Measurements from ENCODE around the gene MYO1F.
A peak's percentile ranks its signal among the peaks of the same experiment; 100 is the strongest.

MYO1F gene

DNA sequence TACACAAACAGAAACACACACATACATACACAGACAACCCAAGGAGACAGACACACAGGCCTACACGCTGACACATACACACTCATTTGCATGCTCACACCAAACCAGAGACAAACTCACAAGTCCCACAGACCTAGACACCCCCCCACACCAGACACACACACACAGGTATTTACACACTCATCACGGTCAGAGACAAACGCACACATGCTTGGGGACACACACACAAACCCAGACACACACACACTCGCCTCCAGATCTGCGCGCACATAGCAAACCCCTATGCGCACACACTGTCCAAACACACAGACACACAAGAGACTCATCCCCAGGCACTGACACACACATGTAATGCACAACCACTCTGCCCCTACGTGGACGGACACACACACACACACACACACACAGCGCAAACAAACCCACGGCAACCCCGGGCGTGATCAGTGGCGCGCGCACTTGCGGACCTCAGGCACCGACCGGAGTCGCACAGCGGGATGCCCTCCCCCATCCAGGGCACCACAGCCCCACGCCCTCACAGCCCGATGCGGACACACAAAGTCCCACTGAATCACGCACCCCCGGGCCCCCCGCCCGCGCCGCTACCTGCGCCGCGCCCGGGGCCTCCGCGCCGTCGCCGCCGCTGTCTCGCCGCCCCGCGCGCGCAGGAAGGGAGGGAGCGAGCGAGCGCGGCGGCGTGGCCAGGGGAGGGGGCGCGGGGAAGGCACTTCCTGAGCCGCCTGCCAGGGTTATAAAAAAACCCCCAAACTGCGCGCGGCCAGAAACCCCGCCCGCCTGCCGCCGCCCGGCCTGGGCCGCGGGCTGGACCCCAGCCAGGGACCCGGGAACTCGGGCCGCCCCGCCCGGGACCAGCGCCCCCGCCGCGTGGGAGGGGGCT is 33.0 kb upstream of the MYO1F start, which contains the start of gene ADAMTS10:
TSS of gene ADAMTS10 (minus strand) at position 675 of the 895 bp plus-strand sequence. CDS start 5,005 bp downstream, outside the sequence.
- Histone ChIP-seq H3K4me3 (replicated peaks; ENCODE audit: insufficient read depth, low read length) (peak within 1 kb of the TSS; percentile 45), H3K27me3 (ENCODE audit: insufficient read depth, poor library complexity, severe bottlenecking) (no peaks in the 10 kb centered on the region), H3K27ac (replicated peaks) (peak within 1 kb of the TSS; percentile 43)
- DNase-seq (ENCODE audit: low read depth in 1 of 2, low spot score in 1 of 2) = peak; percentile 16 to 28
- TF ChIP-seq, protein P1, sequence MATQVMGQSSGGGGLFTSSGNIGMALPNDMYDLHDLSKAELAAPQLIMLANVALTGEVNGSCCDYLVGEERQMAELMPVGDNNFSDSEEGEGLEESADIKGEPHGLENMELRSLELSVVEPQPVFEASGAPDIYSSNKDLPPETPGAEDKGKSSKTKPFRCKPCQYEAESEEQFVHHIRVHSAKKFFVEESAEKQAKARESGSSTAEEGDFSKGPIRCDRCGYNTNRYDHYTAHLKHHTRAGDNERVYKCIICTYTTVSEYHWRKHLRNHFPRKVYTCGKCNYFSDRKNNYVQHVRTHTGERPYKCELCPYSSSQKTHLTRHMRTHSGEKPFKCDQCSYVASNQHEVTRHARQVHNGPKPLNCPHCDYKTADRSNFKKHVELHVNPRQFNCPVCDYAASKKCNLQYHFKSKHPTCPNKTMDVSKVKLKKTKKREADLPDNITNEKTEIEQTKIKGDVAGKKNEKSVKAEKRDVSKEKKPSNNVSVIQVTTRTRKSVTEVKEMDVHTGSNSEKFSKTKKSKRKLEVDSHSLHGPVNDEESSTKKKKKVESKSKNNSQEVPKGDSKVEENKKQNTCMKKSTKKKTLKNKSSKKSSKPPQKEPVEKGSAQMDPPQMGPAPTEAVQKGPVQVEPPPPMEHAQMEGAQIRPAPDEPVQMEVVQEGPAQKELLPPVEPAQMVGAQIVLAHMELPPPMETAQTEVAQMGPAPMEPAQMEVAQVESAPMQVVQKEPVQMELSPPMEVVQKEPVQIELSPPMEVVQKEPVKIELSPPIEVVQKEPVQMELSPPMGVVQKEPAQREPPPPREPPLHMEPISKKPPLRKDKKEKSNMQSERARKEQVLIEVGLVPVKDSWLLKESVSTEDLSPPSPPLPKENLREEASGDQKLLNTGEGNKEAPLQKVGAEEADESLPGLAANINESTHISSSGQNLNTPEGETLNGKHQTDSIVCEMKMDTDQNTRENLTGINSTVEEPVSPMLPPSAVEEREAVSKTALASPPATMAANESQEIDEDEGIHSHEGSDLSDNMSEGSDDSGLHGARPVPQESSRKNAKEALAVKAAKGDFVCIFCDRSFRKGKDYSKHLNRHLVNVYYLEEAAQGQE (IDR thresholded peaks at IDR 0.05; ENCODE audit: insufficient replicate concordance, low read depth) = no peak
- TF ChIP-seq, protein P2, sequence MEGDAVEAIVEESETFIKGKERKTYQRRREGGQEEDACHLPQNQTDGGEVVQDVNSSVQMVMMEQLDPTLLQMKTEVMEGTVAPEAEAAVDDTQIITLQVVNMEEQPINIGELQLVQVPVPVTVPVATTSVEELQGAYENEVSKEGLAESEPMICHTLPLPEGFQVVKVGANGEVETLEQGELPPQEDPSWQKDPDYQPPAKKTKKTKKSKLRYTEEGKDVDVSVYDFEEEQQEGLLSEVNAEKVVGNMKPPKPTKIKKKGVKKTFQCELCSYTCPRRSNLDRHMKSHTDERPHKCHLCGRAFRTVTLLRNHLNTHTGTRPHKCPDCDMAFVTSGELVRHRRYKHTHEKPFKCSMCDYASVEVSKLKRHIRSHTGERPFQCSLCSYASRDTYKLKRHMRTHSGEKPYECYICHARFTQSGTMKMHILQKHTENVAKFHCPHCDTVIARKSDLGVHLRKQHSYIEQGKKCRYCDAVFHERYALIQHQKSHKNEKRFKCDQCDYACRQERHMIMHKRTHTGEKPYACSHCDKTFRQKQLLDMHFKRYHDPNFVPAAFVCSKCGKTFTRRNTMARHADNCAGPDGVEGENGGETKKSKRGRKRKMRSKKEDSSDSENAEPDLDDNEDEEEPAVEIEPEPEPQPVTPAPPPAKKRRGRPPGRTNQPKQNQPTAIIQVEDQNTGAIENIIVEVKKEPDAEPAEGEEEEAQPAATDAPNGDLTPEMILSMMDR (IDR thresholded peaks at IDR 0.05; ENCODE audit: insufficient read depth, low read length) = no peak
- TF ChIP-seq GABPA (IDR thresholded peaks at IDR 0.05; ENCODE audit: low read depth) = no peak
- no peak for TF ChIP-seq SPI1 (IDR thresholded peaks at IDR 0.05; ENCODE audit: borderline replicate concordance, low read depth)
- TF ChIP-seq POLR2AphosphoS5 (IDR thresholded peaks at IDR 0.05; ENCODE audit: low read depth) = no peak

DNA sequence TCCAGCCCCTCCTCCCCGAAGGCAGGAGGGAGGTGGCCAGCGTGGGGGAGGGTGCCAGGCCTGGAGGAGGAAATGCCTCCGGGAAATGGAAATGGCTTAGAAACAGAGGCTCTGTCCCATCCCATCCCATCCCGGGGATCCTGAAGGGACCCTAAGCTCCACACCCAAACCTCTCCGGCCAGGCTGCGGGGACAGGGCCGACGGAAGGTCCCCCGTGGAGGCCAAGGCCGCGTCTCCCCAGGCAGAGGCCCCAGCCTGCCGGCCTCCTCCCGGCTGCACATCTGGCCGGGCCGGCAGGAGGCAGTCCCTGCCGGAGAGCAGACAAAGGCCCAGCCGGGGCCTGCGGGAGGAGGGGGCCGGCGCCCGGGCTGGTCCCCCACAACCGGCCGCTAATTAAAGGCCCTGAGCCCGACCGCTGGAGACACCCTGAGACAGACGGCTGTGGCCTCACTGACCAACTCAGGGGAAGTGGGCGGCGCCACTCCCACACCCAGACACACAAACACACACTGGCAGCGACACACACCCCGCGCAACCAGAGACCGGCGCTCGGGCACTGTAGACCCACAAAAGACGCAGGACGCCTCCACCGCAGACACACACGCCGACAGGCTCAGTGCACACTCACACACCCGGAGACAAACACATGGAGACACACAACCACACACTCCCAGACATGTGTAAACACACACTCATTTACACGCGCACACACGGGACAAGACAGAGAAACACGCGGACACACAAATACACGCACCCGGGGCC is 32.2 kb upstream of the MYO1F start:
- peak overlapping the region; percentile 43 for H3K27ac ChIP-seq (replicated peaks)
- H3K4me3 ChIP-seq (replicated peaks; ENCODE audit: insufficient read depth, low read length) = peak overlapping the region; percentile 45
- TF ChIP-seq, protein P2 (IDR thresholded peaks at IDR 0.05; ENCODE audit: insufficient read depth, low read length) = no peak
- TF ChIP-seq, protein P1 (IDR thresholded peaks at IDR 0.05; ENCODE audit: insufficient replicate concordance, low read depth) = no peak
- TF ChIP-seq SPI1 (IDR thresholded peaks at IDR 0.05; ENCODE audit: borderline replicate concordance, low read depth) = no peak
- no peak for TF ChIP-seq POLR2AphosphoS5 (IDR thresholded peaks at IDR 0.05; ENCODE audit: low read depth)
- TF ChIP-seq GABPA (IDR thresholded peaks at IDR 0.05; ENCODE audit: low read depth) = no peak
- no peaks in the 10 kb centered on the region for H3K27me3 ChIP-seq (ENCODE audit: insufficient read depth, poor library complexity, severe bottlenecking)
- DNase-seq (ENCODE audit: low read depth in 1 of 2, low spot score in 1 of 2) = peak in 1 of 2 experiments; percentile 42

DNA sequence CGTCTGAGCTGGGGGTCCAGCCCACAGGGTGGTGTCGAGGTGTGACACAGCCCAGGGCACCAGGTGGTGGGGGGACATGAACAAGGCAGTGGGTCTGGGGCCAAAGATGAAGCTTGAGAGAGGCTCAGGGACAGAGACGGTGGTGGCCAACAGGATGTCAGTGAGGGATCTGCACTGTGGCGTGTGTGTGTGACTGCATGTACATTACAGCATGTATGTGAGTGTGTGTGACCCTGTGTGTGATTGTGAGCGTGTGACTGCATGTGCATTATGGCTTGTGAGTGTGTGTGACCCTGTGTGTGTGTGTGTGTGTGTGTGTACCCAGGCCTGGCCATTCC is 31.7 kb upstream of the MYO1F start:
- Histone ChIP-seq H3K4me3 (replicated peaks; ENCODE audit: insufficient read depth, low read length) (no peak overlapping the region), H3K27ac (replicated peaks) (no peak overlapping the region), H3K27me3 (ENCODE audit: insufficient read depth, poor library complexity, severe bottlenecking) (no peaks in the 10 kb centered on the region)
- DNase-seq (ENCODE audit: low read depth in 1 of 2, low spot score in 1 of 2) = no peak
- TF ChIP-seq, protein P2 (IDR thresholded peaks at IDR 0.05; ENCODE audit: insufficient read depth, low read length) = no peak
- TF ChIP-seq GABPA (IDR thresholded peaks at IDR 0.05; ENCODE audit: low read depth) = no peak
- no peak for TF ChIP-seq SPI1 (IDR thresholded peaks at IDR 0.05; ENCODE audit: borderline replicate concordance, low read depth)
- TF ChIP-seq POLR2AphosphoS5 (IDR thresholded peaks at IDR 0.05; ENCODE audit: low read depth) = no peak
- TF ChIP-seq, protein P1 (IDR thresholded peaks at IDR 0.05; ENCODE audit: insufficient replicate concordance, low read depth) = no peak
